ENCODE data around the gene LSM8.
A peak's percentile ranks its signal among the peaks of the same experiment; 100 is the strongest.
"Not testable (repeated sequence)": the region's sequence is repeated elsewhere in the genome, so short reads cannot be mapped to it uniquely, and the experiment has no call there.

The LSM8 gene
- long read RNA-seq, full-length matches to known transcripts, result 138 of 157 reads
- long read RNA-seq, partial matches to known transcripts, result 0 of 157 reads
- long read RNA-seq, other reads (novel, unspliced or antisense), result 19 of 157 reads

- peak within 1 kb of the TSS; percentile 97 for H3K27ac ChIP-seq (replicated peaks)
- TF ChIP-seq GABPA (IDR thresholded peaks at IDR 0.05; ENCODE audit: low read depth) (peak; percentile 49; the same call in 1 of the 2 replicates), SPI1 (IDR thresholded peaks at IDR 0.05; ENCODE audit: borderline replicate concordance, low read depth) (peak; percentile 49; the same call in 1 of the 2 replicates), CTCF (IDR thresholded peaks at IDR 0.05; ENCODE audit: insufficient read depth, low read length) (no peak), POLR2AphosphoS5 (IDR thresholded peaks at IDR 0.05; ENCODE audit: low read depth) (peak; percentile 80), REST (IDR thresholded peaks at IDR 0.05; ENCODE audit: insufficient replicate concordance, low read depth) (peak; percentile 68)
- H3K4me3 ChIP-seq (replicated peaks; ENCODE audit: insufficient read depth, low read length), result peak within 1 kb of the TSS; percentile 71
- peak; percentile 97 for DNase-seq (ENCODE audit: low read depth in 1 of 2, low spot score in 1 of 2)
- no peaks in the 10 kb centered on the region for H3K27me3 ChIP-seq (ENCODE audit: insufficient read depth, poor library complexity, severe bottlenecking)
Measured at GRCh38 chr7:118183786-118184564, at the start of gene LSM8. TSS of gene LSM8 (plus strand) at chr7:118184164. CDS start at chr7:118184224, 60 bp downstream.

GRCh38 chr7:118134420-118134819, 49.5 kb upstream of the LSM8 start:
- not testable (repeated sequence) for H3K4me3 ChIP-seq (replicated peaks; ENCODE audit: insufficient read depth, low read length); H3K27me3 ChIP-seq (ENCODE audit: insufficient read depth, poor library complexity, severe bottlenecking); H3K27ac ChIP-seq (replicated peaks); DNase-seq (ENCODE audit: low read depth in 1 of 2, low spot score in 1 of 2)

- DNase-seq (ENCODE audit: low read depth in 1 of 2, low spot score in 1 of 2), result no peak
- no peaks in the 10 kb centered on the region for H3K27me3 ChIP-seq (ENCODE audit: insufficient read depth, poor library complexity, severe bottlenecking)
- no peak overlapping the region for H3K27ac ChIP-seq (replicated peaks)
- TF ChIP-seq REST (IDR thresholded peaks at IDR 0.05; ENCODE audit: insufficient replicate concordance, low read depth) (no peak), SPI1 (IDR thresholded peaks at IDR 0.05; ENCODE audit: borderline replicate concordance, low read depth) (no peak), CTCF (IDR thresholded peaks at IDR 0.05; ENCODE audit: insufficient read depth, low read length) (no peak), POLR2AphosphoS5 (IDR thresholded peaks at IDR 0.05; ENCODE audit: low read depth) (no peak), GABPA (IDR thresholded peaks at IDR 0.05; ENCODE audit: low read depth) (no peak)
- H3K4me3 ChIP-seq (replicated peaks; ENCODE audit: insufficient read depth, low read length), result no peak overlapping the region
Measured at GRCh38 chr7:118140468-118140867, 43.5 kb upstream of the LSM8 start.

- Histone ChIP-seq H3K27me3 (ENCODE audit: insufficient read depth, poor library complexity, severe bottlenecking) (no peaks in the 10 kb centered on the region), H3K4me3 (replicated peaks; ENCODE audit: insufficient read depth, low read length) (no peak overlapping the region), H3K27ac (replicated peaks) (no peak overlapping the region)
- TF ChIP-seq SPI1 (IDR thresholded peaks at IDR 0.05; ENCODE audit: borderline replicate concordance, low read depth) (no peak), GABPA (IDR thresholded peaks at IDR 0.05; ENCODE audit: low read depth) (no peak), POLR2AphosphoS5 (IDR thresholded peaks at IDR 0.05; ENCODE audit: low read depth) (no peak), REST (IDR thresholded peaks at IDR 0.05; ENCODE audit: insufficient replicate concordance, low read depth) (no peak), CTCF (IDR thresholded peaks at IDR 0.05; ENCODE audit: insufficient read depth, low read length) (no peak)
- no peak for DNase-seq (ENCODE audit: low read depth in 1 of 2, low spot score in 1 of 2)
Measured at GRCh38 chr7:118142012-118142411, 42.0 kb upstream of the LSM8 start.
